ENCODE results near the gene GCG. TPM values are rescaled to one million over a fixed set of nuclear protein-coding genes. Genes with fewer than 3 reads are reported as not detected.

GCG gene
- total RNA-seq, 4 donors from 2014 or later, result not detected

DNA sequence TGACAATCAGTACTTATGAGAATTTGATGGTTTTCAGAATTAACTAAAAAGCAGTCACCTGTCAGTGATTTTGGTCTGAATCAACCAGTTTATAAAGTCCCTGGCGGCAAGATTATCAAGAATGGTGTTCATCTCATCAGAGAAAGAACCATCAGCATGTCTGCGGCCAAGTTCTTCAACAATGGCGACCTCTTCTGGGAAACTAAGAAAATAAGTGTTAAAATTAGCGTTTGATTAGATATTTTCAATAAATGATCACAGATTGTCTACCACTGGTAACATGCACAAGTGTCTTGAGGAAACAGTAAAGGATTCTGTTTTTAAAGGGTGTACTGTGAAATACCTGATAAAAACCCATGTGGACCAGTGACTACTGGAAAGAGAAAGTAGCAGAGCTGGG is 8.1 kb downstream of the GCG start:
- Histone ChIP-seq H3K4me1 (no peaks in the 10 kb centered on the region), H3K27me3 (no peaks in the 10 kb centered on the region), H3K27ac (no peak overlapping the region), H3K4me3 (replicated peaks in 1 of 3) (no peak overlapping the region), H3K9me3 (no peaks in the 10 kb centered on the region), H3K36me3 (no peaks in the 10 kb centered on the region)
- TF ChIP-seq, protein P1, sequence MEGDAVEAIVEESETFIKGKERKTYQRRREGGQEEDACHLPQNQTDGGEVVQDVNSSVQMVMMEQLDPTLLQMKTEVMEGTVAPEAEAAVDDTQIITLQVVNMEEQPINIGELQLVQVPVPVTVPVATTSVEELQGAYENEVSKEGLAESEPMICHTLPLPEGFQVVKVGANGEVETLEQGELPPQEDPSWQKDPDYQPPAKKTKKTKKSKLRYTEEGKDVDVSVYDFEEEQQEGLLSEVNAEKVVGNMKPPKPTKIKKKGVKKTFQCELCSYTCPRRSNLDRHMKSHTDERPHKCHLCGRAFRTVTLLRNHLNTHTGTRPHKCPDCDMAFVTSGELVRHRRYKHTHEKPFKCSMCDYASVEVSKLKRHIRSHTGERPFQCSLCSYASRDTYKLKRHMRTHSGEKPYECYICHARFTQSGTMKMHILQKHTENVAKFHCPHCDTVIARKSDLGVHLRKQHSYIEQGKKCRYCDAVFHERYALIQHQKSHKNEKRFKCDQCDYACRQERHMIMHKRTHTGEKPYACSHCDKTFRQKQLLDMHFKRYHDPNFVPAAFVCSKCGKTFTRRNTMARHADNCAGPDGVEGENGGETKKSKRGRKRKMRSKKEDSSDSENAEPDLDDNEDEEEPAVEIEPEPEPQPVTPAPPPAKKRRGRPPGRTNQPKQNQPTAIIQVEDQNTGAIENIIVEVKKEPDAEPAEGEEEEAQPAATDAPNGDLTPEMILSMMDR (IDR thresholded peaks at IDR 0.05), result no peak
- TF ChIP-seq POLR2A (IDR thresholded peaks at IDR 0.05), result no peak
- intact Hi-C loops (cut with DNase I), result no loop called here
- DNase-seq, result no peak
- 89 to 93% methylated on average over 4 of the region's 4 CpGs for WGBS, 2 donors

DNA sequence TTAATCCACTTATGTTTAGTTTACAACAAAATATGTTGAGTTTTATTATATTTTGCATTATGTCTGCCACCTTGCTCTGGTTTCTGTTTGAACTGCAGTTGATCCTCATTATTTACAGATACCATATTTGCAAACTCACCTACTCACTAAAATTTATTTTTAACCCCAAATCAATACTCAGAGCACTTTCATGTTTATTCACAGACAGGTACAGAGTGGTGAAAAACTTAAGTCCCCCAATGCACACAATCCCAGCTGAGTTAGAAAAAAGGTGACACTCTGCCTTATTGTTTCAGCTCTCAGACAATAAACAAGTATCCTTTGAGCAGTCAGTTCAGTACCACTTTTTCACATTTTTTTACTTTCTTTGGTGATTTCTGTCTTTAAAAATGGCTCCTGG is 13.7 kb downstream of the GCG start:
- H3K27ac ChIP-seq, result no peak overlapping the region
- H3K27me3 ChIP-seq, result no peaks in the 10 kb centered on the region
- TF ChIP-seq POLR2A (IDR thresholded peaks at IDR 0.05), result no peak
- TF ChIP-seq, protein P1 (IDR thresholded peaks at IDR 0.05), result no peak
- H3K4me1 ChIP-seq, result no peaks in the 10 kb centered on the region
- H3K9me3 ChIP-seq, result no peaks in the 10 kb centered on the region
- no peaks in the 10 kb centered on the region for H3K36me3 ChIP-seq
- no peak for DNase-seq
- intact Hi-C loops (cut with DNase I), result no loop called here
- H3K4me3 ChIP-seq (replicated peaks in 1 of 3), result no peak overlapping the region

DNA sequence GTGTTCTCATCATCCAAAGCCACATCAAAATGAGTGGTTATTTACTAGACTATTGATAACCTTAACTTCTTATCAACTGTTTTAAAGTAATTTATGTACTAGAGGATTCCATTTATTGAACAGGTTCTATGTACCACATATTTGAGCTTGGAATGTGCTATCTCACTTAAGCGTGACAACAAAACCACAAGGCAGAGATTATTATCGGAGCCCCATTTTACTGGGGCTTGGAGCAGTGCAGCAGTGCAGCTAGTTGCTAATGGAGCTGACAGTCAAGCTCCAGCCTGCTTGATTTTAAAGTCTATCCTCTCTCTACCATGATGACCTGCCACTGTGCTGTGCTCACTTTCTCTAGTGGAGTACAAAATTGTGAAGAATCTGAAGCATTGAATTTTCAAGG is 24.6 kb downstream of the GCG start:
- intact Hi-C loops (cut with DNase I), result loop anchor here (5.0 kb wide), 1 partner anchor 120 kb away; no protein-coding TSS in a partner anchor
- Histone ChIP-seq H3K4me3 (replicated peaks in 1 of 3) (no peak overlapping the region), H3K27me3 (no peaks in the 10 kb centered on the region), H3K9me3 (no peaks in the 10 kb centered on the region), H3K36me3 (no peaks in the 10 kb centered on the region), H3K27ac (no peak overlapping the region), H3K4me1 (no peaks in the 10 kb centered on the region)
- no peak for DNase-seq
- TF ChIP-seq POLR2A (IDR thresholded peaks at IDR 0.05), result no peak
- TF ChIP-seq, protein P1 (IDR thresholded peaks at IDR 0.05), result no peak
- WGBS, 2 donors, result 93 to 96% methylated on average over 2 of the region's 2 CpGs

DNA sequence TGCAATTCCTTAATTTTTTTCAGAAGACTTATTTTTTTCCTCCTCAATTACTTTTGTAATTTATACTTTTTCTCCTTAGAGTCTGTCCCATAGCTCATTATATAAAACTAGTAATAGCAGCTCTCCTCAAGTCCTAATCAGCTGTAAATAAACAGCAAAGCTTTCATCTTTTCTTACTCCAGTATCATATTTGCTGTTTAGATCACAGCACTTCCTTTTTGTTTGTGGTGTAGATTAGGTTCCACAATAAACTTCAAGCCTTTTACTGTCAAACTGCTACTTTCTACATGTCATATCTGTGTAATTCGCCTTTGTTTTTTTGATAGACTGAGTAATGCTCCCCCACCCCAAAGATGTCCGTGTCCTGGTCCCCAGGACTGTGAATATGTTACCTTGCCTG is 25.5 kb downstream of the GCG start:
- WGBS, 2 donors, result 89 to 92% methylated on average over 2 of the region's 2 CpGs
- H3K4me3 ChIP-seq (replicated peaks in 1 of 3), result no peak overlapping the region
- no peaks in the 10 kb centered on the region for H3K4me1 ChIP-seq
- no peaks in the 10 kb centered on the region for H3K27me3 ChIP-seq
- H3K27ac ChIP-seq, result no peak overlapping the region
- intact Hi-C loops (cut with DNase I), result loop anchor here (5.0 kb wide), 1 partner anchor 119 kb away; no protein-coding TSS in a partner anchor
- DNase-seq, result no peak
- H3K36me3 ChIP-seq, result no peaks in the 10 kb centered on the region
- no peak for TF ChIP-seq POLR2A (IDR thresholded peaks at IDR 0.05)
- TF ChIP-seq, protein P1 (IDR thresholded peaks at IDR 0.05), result no peak
- H3K9me3 ChIP-seq, result no peaks in the 10 kb centered on the region

DNA sequence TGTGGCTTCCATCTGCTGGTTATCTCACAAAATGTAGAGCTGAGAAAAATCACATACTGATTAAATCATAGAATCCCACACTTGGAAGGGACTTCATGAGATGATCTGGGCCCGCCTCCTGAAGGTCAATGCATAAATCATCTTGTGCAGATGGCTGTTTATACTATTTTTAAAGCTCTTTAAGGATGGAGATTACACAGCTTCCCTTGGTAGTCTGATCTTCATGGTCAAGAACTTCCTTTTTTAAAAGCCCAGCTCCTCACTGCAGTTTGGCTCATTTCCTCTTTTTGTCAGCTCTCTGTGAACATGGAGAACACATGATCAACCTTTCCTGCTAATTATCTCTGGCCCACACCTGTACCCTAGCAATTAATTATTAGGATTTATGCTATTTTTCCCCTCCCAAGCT is 25.9 kb downstream of the GCG start:
- DNase-seq, result no peak
- Histone ChIP-seq H3K36me3 (no peaks in the 10 kb centered on the region), H3K4me3 (replicated peaks in 1 of 3) (no peak overlapping the region), H3K4me1 (no peaks in the 10 kb centered on the region), H3K27me3 (no peaks in the 10 kb centered on the region), H3K9me3 (no peaks in the 10 kb centered on the region), H3K27ac (no peak overlapping the region)
- TF ChIP-seq, protein P1 (IDR thresholded peaks at IDR 0.05), result no peak
- TF ChIP-seq POLR2A (IDR thresholded peaks at IDR 0.05), result no peak
- intact Hi-C loops (cut with DNase I), result loop anchor here (5.0 kb wide), 1 partner anchor 119 kb away; no protein-coding TSS in a partner anchor
- 58 to 64% methylated on average over 1 of the region's 1 CpG for WGBS, 2 donors
